ENCODE results near the gene RAD51B. TPM values are rescaled to one million over a fixed set of nuclear protein-coding genes. Genes with fewer than 3 reads are reported as not detected.

Gene RAD51B
- total and polyA plus RNA-seq, 2 of the 13 experiments (the other 11 are each of a cell fraction or from before 2014, with no cell fraction given) = 7.0 to 9.5 TPM

DNA sequence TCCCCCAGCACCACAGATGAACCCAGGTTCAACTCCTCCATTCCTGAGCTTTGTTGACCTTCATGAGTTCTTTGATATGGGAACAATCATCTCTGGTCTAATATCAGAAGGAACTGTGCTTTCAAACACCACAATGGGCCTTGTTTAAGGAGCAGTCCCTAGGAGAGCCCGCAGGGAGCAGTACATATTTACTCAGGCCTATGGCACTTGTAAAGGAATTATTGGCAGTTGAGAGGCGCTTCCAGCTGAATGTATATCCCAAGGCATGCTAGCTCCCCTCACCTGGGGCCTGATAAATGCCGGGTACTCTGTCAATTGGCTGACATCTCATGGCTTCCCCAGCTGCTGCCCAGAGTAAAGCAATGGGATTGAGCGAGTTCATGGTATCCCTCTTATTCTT, 897.1 kb downstream of the RAD51B start (continued):
- TF ChIP-seq, protein P1, sequence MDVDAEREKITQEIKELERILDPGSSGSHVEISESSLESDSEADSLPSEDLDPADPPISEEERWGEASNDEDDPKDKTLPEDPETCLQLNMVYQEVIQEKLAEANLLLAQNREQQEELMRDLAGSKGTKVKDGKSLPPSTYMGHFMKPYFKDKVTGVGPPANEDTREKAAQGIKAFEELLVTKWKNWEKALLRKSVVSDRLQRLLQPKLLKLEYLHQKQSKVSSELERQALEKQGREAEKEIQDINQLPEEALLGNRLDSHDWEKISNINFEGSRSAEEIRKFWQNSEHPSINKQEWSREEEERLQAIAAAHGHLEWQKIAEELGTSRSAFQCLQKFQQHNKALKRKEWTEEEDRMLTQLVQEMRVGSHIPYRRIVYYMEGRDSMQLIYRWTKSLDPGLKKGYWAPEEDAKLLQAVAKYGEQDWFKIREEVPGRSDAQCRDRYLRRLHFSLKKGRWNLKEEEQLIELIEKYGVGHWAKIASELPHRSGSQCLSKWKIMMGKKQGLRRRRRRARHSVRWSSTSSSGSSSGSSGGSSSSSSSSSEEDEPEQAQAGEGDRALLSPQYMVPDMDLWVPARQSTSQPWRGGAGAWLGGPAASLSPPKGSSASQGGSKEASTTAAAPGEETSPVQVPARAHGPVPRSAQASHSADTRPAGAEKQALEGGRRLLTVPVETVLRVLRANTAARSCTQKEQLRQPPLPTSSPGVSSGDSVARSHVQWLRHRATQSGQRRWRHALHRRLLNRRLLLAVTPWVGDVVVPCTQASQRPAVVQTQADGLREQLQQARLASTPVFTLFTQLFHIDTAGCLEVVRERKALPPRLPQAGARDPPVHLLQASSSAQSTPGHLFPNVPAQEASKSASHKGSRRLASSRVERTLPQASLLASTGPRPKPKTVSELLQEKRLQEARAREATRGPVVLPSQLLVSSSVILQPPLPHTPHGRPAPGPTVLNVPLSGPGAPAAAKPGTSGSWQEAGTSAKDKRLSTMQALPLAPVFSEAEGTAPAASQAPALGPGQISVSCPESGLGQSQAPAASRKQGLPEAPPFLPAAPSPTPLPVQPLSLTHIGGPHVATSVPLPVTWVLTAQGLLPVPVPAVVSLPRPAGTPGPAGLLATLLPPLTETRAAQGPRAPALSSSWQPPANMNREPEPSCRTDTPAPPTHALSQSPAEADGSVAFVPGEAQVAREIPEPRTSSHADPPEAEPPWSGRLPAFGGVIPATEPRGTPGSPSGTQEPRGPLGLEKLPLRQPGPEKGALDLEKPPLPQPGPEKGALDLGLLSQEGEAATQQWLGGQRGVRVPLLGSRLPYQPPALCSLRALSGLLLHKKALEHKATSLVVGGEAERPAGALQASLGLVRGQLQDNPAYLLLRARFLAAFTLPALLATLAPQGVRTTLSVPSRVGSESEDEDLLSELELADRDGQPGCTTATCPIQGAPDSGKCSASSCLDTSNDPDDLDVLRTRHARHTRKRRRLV (CRISPR knock-in tag; IDR thresholded peaks at IDR 0.05) = no peak
- TF ChIP-seq, protein P2, sequence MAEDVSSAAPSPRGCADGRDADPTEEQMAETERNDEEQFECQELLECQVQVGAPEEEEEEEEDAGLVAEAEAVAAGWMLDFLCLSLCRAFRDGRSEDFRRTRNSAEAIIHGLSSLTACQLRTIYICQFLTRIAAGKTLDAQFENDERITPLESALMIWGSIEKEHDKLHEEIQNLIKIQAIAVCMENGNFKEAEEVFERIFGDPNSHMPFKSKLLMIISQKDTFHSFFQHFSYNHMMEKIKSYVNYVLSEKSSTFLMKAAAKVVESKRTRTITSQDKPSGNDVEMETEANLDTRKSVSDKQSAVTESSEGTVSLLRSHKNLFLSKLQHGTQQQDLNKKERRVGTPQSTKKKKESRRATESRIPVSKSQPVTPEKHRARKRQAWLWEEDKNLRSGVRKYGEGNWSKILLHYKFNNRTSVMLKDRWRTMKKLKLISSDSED (CRISPR knock-in tag; IDR thresholded peaks at IDR 0.05) = no peak
- TF ChIP-seq NFIB (CRISPR knock-in tag; IDR thresholded peaks at IDR 0.05; ENCODE audit: borderline replicate concordance) (no peak), THAP11 (CRISPR knock-in tag; IDR thresholded peaks at IDR 0.05) (0 out of 2 replicates have a peak, but pooled peaks have one; percentile 23), NPAS2 (CRISPR knock-in tag; IDR thresholded peaks at IDR 0.05; ENCODE audit: borderline replicate concordance) (no peak), RARA (CRISPR knock-in tag; IDR thresholded peaks at IDR 0.05) (0 out of 2 replicates have a peak, but pooled peaks have one; percentile 35), ZNF430 (CRISPR knock-in tag; IDR thresholded peaks at IDR 0.05) (no peak), FOXP1 (IDR thresholded peaks at IDR 0.05) (no peak), FOXP1 (CRISPR knock-in tag; IDR thresholded peaks at IDR 0.05) (no peak), ZNF629 (CRISPR knock-in tag; conservative IDR thresholded peaks at IDR 0.05) (no peak), IRF2 (CRISPR knock-in tag; IDR thresholded peaks at IDR 0.05) (no peak), RAD21 (CRISPR knock-in tag; IDR thresholded peaks at IDR 0.05) (peak; percentile 78), POLR2G (IDR thresholded peaks at IDR 0.05; ENCODE audit: low read depth, low read length) (no peak)
- TF ChIP-seq, protein P3, sequence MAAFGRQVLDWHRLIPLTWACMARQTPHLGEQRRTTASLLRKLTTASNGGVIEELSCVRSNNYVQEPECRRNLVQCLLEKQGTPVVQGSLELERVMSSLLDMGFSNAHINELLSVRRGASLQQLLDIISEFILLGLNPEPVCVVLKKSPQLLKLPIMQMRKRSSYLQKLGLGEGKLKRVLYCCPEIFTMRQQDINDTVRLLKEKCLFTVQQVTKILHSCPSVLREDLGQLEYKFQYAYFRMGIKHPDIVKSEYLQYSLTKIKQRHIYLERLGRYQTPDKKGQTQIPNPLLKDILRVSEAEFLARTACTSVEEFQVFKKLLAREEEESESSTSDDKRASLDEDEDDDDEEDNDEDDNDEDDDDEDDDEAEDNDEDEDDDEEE (CRISPR knock-in tag; IDR thresholded peaks at IDR 0.05) = no peak
- TF ChIP-seq, protein P4, sequence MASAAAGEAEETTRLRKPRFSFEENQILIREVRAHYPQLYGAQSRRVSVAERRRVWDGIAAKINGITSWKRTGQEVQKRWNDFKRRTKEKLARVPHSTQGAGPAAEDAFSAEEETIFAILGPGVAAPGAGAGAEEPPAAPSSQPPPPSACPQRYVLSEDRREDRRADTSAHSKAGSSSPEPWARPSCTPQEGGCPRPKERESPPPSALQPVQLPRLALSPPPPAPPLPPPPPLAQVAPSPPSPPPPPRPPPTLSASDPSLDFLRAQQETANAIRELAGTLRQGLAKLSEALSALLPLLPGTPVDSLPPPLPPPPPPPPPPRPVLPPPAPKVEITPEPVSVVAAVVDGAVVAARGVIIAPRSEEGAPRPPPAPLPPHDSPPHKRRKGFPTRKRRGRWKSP (CRISPR knock-in tag; IDR thresholded peaks at IDR 0.05) = no peak
- TF ChIP-seq, protein P5, sequence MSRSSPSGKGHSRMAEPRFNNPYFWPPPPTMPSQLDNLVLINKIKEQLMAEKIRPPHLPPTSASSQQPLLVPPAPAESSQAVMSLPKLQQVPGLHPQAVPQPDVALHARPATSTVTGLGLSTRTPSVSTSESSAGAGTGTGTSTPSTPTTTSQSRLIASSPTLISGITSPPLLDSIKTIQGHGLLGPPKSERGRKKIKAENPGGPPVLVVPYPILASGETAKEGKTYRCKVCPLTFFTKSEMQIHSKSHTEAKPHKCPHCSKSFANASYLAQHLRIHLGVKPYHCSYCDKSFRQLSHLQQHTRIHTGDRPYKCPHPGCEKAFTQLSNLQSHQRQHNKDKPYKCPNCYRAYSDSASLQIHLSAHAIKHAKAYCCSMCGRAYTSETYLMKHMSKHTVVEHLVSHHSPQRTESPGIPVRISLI (CRISPR knock-in tag; IDR thresholded peaks at IDR 0.05; ENCODE audit: borderline replicate concordance) = no peak
- TF ChIP-seq, protein P6, sequence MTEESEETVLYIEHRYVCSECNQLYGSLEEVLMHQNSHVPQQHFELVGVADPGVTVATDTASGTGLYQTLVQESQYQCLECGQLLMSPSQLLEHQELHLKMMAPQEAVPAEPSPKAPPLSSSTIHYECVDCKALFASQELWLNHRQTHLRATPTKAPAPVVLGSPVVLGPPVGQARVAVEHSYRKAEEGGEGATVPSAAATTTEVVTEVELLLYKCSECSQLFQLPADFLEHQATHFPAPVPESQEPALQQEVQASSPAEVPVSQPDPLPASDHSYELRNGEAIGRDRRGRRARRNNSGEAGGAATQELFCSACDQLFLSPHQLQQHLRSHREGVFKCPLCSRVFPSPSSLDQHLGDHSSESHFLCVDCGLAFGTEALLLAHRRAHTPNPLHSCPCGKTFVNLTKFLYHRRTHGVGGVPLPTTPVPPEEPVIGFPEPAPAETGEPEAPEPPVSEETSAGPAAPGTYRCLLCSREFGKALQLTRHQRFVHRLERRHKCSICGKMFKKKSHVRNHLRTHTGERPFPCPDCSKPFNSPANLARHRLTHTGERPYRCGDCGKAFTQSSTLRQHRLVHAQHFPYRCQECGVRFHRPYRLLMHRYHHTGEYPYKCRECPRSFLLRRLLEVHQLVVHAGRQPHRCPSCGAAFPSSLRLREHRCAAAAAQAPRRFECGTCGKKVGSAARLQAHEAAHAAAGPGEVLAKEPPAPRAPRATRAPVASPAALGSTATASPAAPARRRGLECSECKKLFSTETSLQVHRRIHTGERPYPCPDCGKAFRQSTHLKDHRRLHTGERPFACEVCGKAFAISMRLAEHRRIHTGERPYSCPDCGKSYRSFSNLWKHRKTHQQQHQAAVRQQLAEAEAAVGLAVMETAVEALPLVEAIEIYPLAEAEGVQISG (CRISPR knock-in tag; IDR thresholded peaks at IDR 0.05) = 0 out of 2 replicates have a peak, but pooled peaks have one; percentile 13
- TF ChIP-seq, protein P7, sequence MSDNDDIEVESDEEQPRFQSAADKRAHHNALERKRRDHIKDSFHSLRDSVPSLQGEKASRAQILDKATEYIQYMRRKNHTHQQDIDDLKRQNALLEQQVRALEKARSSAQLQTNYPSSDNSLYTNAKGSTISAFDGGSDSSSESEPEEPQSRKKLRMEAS (IDR thresholded peaks at IDR 0.05) = no peak

Data from HepG2 (cell line).